ENCODE data around the gene POLE3. TPM values are rescaled to one million over a fixed set of nuclear protein-coding genes. Genes with fewer than 3 reads are reported as not detected.
A peak's percentile ranks its signal among the peaks of the same experiment; 100 is the strongest.

The POLE3 gene
- total and polyA plus RNA-seq, 9 of the 15 experiments (the other 6 are each of a cell fraction or from before 2014, with no cell fraction given): 52.6 to 179 (median 110) TPM

- TF ChIP-seq CHD7 (IDR thresholded peaks at IDR 0.05; ENCODE audit: low read depth, low read length) (no peak), ZNF3 (CRISPR knock-in tag; IDR thresholded peaks at IDR 0.05) (no peak), CREB3L1 (IDR thresholded peaks at IDR 0.05; ENCODE audit: borderline replicate concordance, low read depth) (peak; percentile 29; the same call in 1 of the 2 replicates), COPS2 (conservative IDR thresholded peaks at IDR 0.05) (no peak), C11orf30 (IDR thresholded peaks at IDR 0.05; ENCODE audit: low read depth) (peak; percentile 95), TFE3 (CRISPR knock-in tag; IDR thresholded peaks at IDR 0.05) (no peak), ATF6 (CRISPR knock-in tag; IDR thresholded peaks at IDR 0.05) (no peak)
Observed at GRCh38 chr9:113454914-113455761, 44.7 kb upstream of the POLE3 start (continued).
